A549 treated with RU486 at 1 μM for 4 hours (cell line): ENCODE results near the gene TMEM19. TPM values are rescaled to one million over a fixed set of nuclear protein-coding genes. Genes with fewer than 3 reads are reported as not detected.

Source experiments
- total RNA-seq: library from RNA; stranded (reverse); fragments of 200-300 nt; extraction: Qiagen RNA extraction; gene quantifications from 5 replicates; pipeline ENCODE4 v1.2.3, GENCODE V29; 2022; ENCODE audit warnings: low read depth

TMEM19 gene
- 28.9 to 36.1 TPM (median 34.3 TPM) in 5 replicates for total RNA-seq

DNA sequence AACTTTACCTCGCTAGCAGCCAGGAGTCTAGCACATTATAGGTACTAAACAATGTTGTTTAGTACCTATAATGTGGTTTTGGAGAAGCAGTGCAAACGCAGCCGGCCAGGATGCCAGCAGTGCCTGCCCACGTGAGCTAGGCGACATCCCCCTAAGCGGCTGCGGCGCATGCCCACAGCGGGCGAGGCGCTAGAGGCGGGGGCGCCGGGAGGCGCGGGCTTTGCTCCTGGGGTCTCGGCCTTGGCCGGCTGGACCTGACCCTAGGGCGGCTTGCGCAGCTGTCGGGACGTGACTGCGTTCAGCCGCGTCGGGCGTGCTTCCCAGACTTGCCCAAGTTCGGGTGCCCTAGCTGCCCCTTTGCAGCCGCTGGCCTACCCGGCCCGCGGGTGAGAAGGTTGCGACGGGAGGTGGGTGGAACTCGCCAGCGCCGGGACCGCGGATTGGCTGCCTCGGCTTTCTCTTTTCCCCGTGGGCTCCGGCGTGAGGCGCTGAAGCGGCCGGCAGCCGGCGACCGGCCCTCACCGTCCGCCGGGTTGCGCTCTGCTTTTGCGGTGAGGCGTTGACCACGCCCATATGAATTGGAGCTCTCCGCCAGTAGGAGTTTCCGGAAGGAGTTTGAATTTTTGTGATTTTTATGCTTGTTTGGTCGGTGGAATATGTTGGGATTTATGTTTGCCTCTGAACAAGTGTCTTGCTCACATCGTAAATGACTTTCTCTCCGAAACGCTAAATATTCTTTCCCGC lies at the start of gene TMEM19:
Gene TMEM19 (plus strand): TSS at position 169 of the 744 bp plus-strand sequence. CDS start 599 bp downstream, outside the sequence.

DNA sequence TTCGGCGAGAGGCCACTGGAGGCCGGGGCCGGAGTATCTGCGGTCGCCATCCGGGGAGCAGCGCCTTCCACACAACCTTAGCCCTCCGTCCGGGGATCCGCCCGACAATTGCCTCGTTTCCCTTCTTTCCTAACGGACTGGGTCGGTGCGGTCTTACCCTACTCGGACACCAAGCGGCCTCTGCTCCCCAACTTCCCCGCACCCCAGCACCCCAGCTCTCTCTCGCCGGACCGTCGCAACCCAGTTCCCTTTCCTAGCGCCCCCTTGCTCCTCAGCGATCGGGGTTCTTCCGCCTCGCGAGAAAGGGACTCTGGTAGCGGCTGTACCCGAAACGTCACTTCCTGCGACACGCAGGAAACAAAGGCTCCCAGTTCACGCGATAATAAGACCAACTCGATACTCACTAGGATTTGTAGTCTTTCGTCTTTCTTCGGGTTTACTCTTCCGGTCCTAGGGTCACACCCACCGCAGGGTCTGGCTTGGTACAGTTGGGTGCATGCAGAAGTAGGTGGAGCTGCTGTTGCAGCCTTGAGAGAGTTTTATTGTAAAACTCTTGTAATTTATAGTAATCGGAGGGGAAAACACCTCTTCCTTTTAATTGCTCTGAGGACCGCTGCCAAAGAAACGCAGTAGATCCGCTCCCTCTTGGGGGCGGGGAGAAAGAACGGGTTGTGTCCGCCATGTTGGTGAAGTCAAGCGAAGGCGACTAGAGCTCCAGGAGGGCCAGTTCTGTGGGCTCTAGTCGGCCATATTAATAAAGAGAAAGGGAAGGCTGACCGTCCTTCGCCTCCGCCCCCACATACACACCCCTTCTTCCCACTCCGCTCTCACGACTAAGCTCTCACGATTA lies 22.1 kb upstream of the TMEM19 start, which contains the start of the genes THAP2 and ZFC3H1:
Gene THAP2 (plus strand): TSS at position 741 of the 850 bp plus-strand sequence. CDS start 209 bp downstream, outside the sequence.
Gene ZFC3H1 (minus strand): TSS at position 288 of the 850 bp plus-strand sequence. CDS start 238 bp downstream, at position 50.

Other genes starting within 250 kb of the TMEM19 start
- gene LGR5, start 246.3 kb upstream of the TMEM19 start, total RNA-seq = not detected in 5 replicates
- 8.0 to 19.0 TPM (median 15.9 TPM) in 5 replicates for gene ZFC3H1, start 22.2 kb upstream of the TMEM19 start, total RNA-seq
- gene THAP2, start 21.8 kb upstream of the TMEM19 start, total RNA-seq = 2.5 to 5.3 TPM (median 4.0 TPM) in 5 replicates
- gene RAB21, start 68.8 kb downstream of the TMEM19 start, total RNA-seq = 28.9 to 56.1 TPM (median 42.4 TPM) in 5 replicates
- 17.1 to 29.2 TPM (median 24.2 TPM) in 5 replicates for gene TBC1D15, start 153.7 kb downstream of the TMEM19 start, total RNA-seq